Stomach (tissue), 4 donors: ENCODE measurements around the gene TMEM253.

Experiments used
- POLR2A ChIP-seq, 4 donors: fragments of 450-650 bp; IDR thresholded peaks; one replicate each; pipeline ENCODE4 v1.6.1; 2016; ENCODE audit warnings: antibody characterized with exemption in 4 of 4, control low read depth in 2 of 4, mild to moderate bottlenecking in 1 of 4, moderate library complexity in 1 of 4
- POLR2AphosphoS5 ChIP-seq, 3 donors: sonication (generic); formaldehyde crosslinking; IDR thresholded peaks; one replicate each; pipeline ENCODE4 v1.6.1; 2016; ENCODE audit warnings: antibody characterized with exemption in 3 of 3
- TF ChIP-seq, protein P1 (sequence below), 7 experiments: fragments of 450-650 bp in 4 of 7; fragments of 200-600 bp in 3 of 7; sonication (generic) in 3 of 7; IDR thresholded peaks; one replicate each; pipeline ENCODE4 v1.5.1; 2016 to 2019; ENCODE audit warnings: antibody characterized with exemption in 7 of 7, control low read depth in 2 of 7, mild to moderate bottlenecking in 1 of 7

DNA sequence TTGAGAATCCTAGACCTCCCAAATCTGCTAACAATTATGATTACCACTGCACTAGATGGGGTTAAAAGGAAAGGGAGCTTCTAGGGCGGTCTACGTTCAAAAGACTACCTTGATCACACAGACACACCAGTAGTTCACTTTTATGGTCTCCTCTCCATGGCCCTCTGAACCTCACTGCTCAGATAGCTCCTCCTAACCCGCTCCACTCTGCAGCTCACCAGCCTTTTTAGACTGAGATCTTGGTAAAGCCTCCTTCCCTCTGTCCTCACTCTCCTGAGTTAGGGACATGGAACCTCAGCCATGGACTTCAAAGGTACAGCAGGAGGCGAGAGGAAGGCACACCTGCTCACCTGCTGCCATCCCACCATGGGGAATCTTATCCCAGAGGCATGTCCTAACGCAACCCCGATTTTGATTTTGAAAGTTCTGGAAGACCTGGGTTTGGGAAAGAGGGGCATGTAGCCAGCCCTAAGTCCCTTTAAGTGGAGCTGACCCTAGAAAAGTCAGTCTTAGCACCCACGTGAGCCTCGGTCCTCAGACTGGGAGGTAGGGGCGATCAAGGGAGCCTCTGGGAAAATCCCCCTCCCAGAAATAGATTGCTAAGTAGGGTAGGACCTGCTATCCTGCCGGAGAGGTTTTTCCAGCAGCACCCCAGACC is 3.8 kb upstream of the TMEM253 start:
- TF ChIP-seq POLR2A (IDR thresholded peaks at IDR 0.05): no peak
- TF ChIP-seq, protein P1, sequence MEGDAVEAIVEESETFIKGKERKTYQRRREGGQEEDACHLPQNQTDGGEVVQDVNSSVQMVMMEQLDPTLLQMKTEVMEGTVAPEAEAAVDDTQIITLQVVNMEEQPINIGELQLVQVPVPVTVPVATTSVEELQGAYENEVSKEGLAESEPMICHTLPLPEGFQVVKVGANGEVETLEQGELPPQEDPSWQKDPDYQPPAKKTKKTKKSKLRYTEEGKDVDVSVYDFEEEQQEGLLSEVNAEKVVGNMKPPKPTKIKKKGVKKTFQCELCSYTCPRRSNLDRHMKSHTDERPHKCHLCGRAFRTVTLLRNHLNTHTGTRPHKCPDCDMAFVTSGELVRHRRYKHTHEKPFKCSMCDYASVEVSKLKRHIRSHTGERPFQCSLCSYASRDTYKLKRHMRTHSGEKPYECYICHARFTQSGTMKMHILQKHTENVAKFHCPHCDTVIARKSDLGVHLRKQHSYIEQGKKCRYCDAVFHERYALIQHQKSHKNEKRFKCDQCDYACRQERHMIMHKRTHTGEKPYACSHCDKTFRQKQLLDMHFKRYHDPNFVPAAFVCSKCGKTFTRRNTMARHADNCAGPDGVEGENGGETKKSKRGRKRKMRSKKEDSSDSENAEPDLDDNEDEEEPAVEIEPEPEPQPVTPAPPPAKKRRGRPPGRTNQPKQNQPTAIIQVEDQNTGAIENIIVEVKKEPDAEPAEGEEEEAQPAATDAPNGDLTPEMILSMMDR (IDR thresholded peaks at IDR 0.05): no peak
- no peak for TF ChIP-seq POLR2AphosphoS5 (IDR thresholded peaks at IDR 0.05)
